Activated CD4-positive, alpha-beta T cell treated with anti-CD3 and anti-CD28 coated beads, Interleukin-2, amount 10 ng/mL, durations not matched to agents 24 days and 14 days (primary cell): ENCODE results near the gene ZNF85. TPM values are rescaled to one million over a fixed set of nuclear protein-coding genes. Genes with fewer than 3 reads are reported as not detected.

ENCODE experiments used
- DNase-seq: peaks from one replicate; pipeline ENCODE4 v3.0.0; 2022
- H3K27ac Mint-ChIP-seq: one replicate; pipeline ENCODE4 v1.8.0; 2022; ENCODE audit warnings: mild to moderate bottlenecking, mixed read lengths
- H3K27me3 Mint-ChIP-seq: one replicate; pipeline ENCODE4 v1.8.0; 2022; ENCODE audit warnings: mixed read lengths
- H3K36me3 Mint-ChIP-seq: one replicate; pipeline ENCODE4 v1.8.0; 2022; ENCODE audit warnings: low read depth, mild to moderate bottlenecking, mixed read lengths
- H3K4me1 Mint-ChIP-seq: one replicate; pipeline ENCODE4 v1.8.0; 2021; ENCODE audit warnings: mixed read lengths
- H3K4me3 Mint-ChIP-seq: one replicate; pipeline ENCODE4 v1.8.0; 2022; ENCODE audit warnings: mild to moderate bottlenecking, moderate library complexity, mixed read lengths
- H3K9me3 Mint-ChIP-seq: one replicate; pipeline ENCODE4 v1.8.0; 2021; ENCODE audit warnings: mixed read lengths
- intact Hi-C: fragments of 100-400 bp; cut with micrococcal nuclease; formaldehyde crosslinking; loops from one replicate; pipeline ENCODE4 v1.15.1; 2023
- total RNA-seq: library from RNA; stranded (reverse); gene quantifications from 2 replicates; pipeline ENCODE4 v1.2.3, GENCODE V29; 2022

Gene ZNF85
- total RNA-seq, 1 donor from 2014 or later, result 11.9 TPM

DNA sequence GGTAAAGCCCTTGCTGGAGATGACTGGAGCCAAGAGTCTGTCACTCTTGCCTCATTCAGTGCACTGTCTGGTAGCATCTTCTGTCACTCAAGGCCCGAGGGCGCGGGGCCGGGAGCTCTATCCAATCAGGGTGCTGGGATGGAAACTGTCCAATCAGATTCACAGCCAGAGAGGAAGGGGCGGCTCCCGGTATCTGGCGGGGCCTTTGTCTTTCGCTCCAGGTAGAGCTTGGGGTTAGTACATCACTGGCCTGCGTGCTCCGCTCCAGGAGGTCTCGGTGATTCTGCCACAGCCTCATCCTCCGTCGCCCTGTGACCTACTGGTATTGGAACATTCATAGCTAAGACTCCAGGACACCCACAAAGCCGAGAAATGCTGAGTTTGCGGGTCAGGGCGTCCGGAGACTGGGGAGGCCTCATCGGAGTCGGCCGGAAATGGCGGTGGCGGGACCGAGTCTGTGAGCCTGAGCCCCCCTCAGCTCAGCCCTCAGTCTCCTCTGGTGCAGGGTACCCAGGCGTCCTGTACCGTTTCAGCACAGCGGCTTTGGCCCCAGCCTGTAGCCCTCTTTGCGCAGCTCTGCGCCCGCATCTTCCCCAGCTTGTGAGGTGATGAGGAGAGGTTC, 76.8 kb downstream of the ZNF85 start:
- peaks cover 6% of the 10 kb centered on the region for H3K36me3 Mint-ChIP-seq
- peak overlapping the region; percentile 84 for H3K27ac Mint-ChIP-seq
- H3K4me1 Mint-ChIP-seq, result peaks cover 7% of the 10 kb centered on the region
- intact Hi-C loops, result loop anchor here (2.0 to 5.0 kb wide), 2 partner anchors 21 to 78 kb away; partner anchors contain the start of genes ZNF430 and ZNF85
- peak; percentile 94 for DNase-seq
- H3K9me3 Mint-ChIP-seq, result peaks cover 6% of the 10 kb centered on the region
- peak overlapping the region; percentile 94 for H3K4me3 Mint-ChIP-seq
- H3K27me3 Mint-ChIP-seq, result no peaks in the 10 kb centered on the region

Other genes with a start within 250 kb of the ZNF85 start
- gene ZNF66, start 146.9 kb upstream of the ZNF85 start, total RNA-seq, result 7.9 and 10.7 TPM in 2 replicates
- gene ZNF430, start 97.4 kb downstream of the ZNF85 start, total RNA-seq, result 21.6 and 25.1 TPM in 2 replicates
- 18.8 and 20.4 TPM in 2 replicates for gene ZNF714, start 159.0 kb downstream of the ZNF85 start, total RNA-seq
- 14.2 and 14.8 TPM in 2 replicates for gene ZNF431, start 218.8 kb downstream of the ZNF85 start, total RNA-seq